GM12878 (cell line): ENCODE data around the gene TLR10. TPM values are rescaled to one million over a fixed set of nuclear protein-coding genes. Genes with fewer than 3 reads are reported as not detected.

Source experiments
- HCFC1 ChIP-seq: fragments of 150-350 bp; IDR thresholded peaks from 2 replicates; pipeline ENCODE4 v1.6.1; 2014; ENCODE audit warnings: low read length
- NR2F1 ChIP-seq: fragments of 450-650 bp; conservative IDR thresholded peaks from 2 replicates; pipeline ENCODE4 v1.6.1; 2017; ENCODE audit warnings: mild to moderate bottlenecking
- STAT3 ChIP-seq: IDR thresholded peaks from 2 replicates; pipeline ENCODE4 v1.6.1; 2011; ENCODE audit warnings: low read depth, low read length, improper control_type of control experiment
- ZNF687 ChIP-seq: fragments of 450-650 bp; IDR thresholded peaks from 2 replicates; pipeline ENCODE4 v1.6.1; 2017; ENCODE audit warnings: mild to moderate bottlenecking, moderate library complexity
- ZZZ3 ChIP-seq: IDR thresholded peaks from 2 replicates; pipeline ENCODE4 v1.6.1; 2011; ENCODE audit warnings: low read depth; ENCODE audit not compliant: control insufficient read depth, insufficient read length
- polyA plus RNA-seq, 11 experiments: library from polyadenylated mRNA; depleted of rRNA in 4 of 11; unstranded in 6 of 11; stranded (reverse) in 5 of 11; fragments of >200 nt; fragmentation: Nextera tagmentation in 4 of 11; fragmentation: Illumina TruSeq in 1 of 11; extraction: Ambion mirVana in 4 of 11; extraction: Trizol in 1 of 11; gene quantifications; 1 replicate in 1 of 11; 2 replicates in 10 of 11; pipeline versions ENCODE4 v1.2.1 to v1.2.3, GENCODE V29; 2011 to 2016; ENCODE audit warnings: inconsistent platforms in 2 of 11, missing spikeins in 2 of 11, low read depth in 1 of 11
- total RNA-seq, 4 experiments: library from RNA; depleted of rRNA in 3 of 4; stranded (reverse); fragments of >200 nt in 3 of 4; fragmentation: Illumina TruSeq in 1 of 4; extraction: Trizol in 1 of 4; gene quantifications; 2 replicates each; pipeline versions ENCODE4 v1.2.1 to v1.2.3, GENCODE V29; 2013 to 2021
- TF ChIP-seq, protein P1 (sequence below): IDR thresholded peaks from 2 replicates; pipeline ENCODE4 v1.6.1; 2011; ENCODE audit warnings: borderline replicate concordance, low read depth, mild to moderate bottlenecking, moderate library complexity, low read length; ENCODE audit not compliant: insufficient read depth, poor library complexity, severe bottlenecking

Gene TLR10
- total and polyA plus RNA-seq, 10 of the 15 experiments (the other 5 are each of a cell fraction or from before 2014, with no cell fraction given): 31.5 to 149 (median 64.9) TPM

- TF ChIP-seq ZNF687 (peak; percentile 76), STAT3 (no peak), HCFC1 (no peak), ZZZ3 (no peak), NR2F1 (peak; percentile 48; the same call in 1 of the 2 replicates)
- TF ChIP-seq, protein P1, sequence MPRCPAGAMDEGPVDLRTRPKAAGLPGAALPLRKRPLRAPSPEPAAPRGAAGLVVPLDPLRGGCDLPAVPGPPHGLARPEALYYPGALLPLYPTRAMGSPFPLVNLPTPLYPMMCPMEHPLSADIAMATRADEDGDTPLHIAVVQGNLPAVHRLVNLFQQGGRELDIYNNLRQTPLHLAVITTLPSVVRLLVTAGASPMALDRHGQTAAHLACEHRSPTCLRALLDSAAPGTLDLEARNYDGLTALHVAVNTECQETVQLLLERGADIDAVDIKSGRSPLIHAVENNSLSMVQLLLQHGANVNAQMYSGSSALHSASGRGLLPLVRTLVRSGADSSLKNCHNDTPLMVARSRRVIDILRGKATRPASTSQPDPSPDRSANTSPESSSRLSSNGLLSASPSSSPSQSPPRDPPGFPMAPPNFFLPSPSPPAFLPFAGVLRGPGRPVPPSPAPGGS: peak; percentile 16
Measured at GRCh38 chr4:38781854-38782261, 932 bp downstream of the TLR10 start (continued).
